Esophagus (tissue), 2 donors: ENCODE results near the gene ZNF343. TPM values are rescaled to one million over a fixed set of nuclear protein-coding genes. Genes with fewer than 3 reads are reported as not detected.

Experiments
- H3K27ac ChIP-seq, 2 donors: one replicate each; pipeline ENCODE4 v1.5.1; 2013; ENCODE audit warnings: low read depth in 2 of 2, mild to moderate bottlenecking in 2 of 2, inconsistent platforms in 1 of 2, low read length in 1 of 2, moderate library complexity in 1 of 2
- H3K27me3 ChIP-seq, 2 donors: one replicate each; pipeline ENCODE4 v1.6.1; 2013; ENCODE audit warnings: low read length in 2 of 2, control low read depth in 1 of 2, mild to moderate bottlenecking in 1 of 2; ENCODE audit not compliant: insufficient read depth in 2 of 2, control insufficient read depth in 1 of 2
- H3K36me3 ChIP-seq, 2 donors: one replicate each; pipeline ENCODE4 v1.6.1; 2013; ENCODE audit warnings: low read length in 1 of 2; ENCODE audit not compliant: control insufficient read depth in 2 of 2, insufficient read depth in 2 of 2
- H3K4me1 ChIP-seq, 2 donors: one replicate each; pipeline ENCODE4 v1.6.1; 2013; ENCODE audit warnings: low read length in 1 of 2; ENCODE audit not compliant: control insufficient read depth in 2 of 2, insufficient read depth in 2 of 2
- H3K4me3 ChIP-seq, 2 donors: one replicate each; pipeline ENCODE4 v1.5.1; 2013; ENCODE audit warnings: low read length in 2 of 2, mild to moderate bottlenecking in 2 of 2, low read depth in 1 of 2, moderate library complexity in 1 of 2
- H3K9me3 ChIP-seq, 2 donors: one replicate each; pipeline ENCODE4 v1.6.1; 2013; ENCODE audit warnings: mild to moderate bottlenecking in 2 of 2, low read depth in 1 of 2, low read length in 1 of 2, moderate library complexity in 1 of 2; ENCODE audit not compliant: control insufficient read depth in 2 of 2, insufficient read depth in 1 of 2
- WGBS, 2 donors: extraction: QIAGEN DNeasy Blood & Tissue Kit; methylation state at CpG; one replicate each; pipeline ENCODE4 v1.1.7; 2013; 5-methylcytosine and 5-hydroxymethylcytosine counted together
- polyA plus RNA-seq, 2 donors: library from polyadenylated mRNA; stranded (reverse); fragments of 200-250 nt; gene quantifications; one replicate each; pipeline ENCODE4 v1.2.3, GENCODE V29; 2013
- donor health status: healthy with polysubstance abuse.
- donor health status: Bipolar disorder and iron deficiency.

The ZNF343 gene
- polyA plus RNA-seq, 2 donors: 4.4 to 4.6 TPM

GRCh38 chr20:2463616-2464365, 44.9 kb downstream of the ZNF343 start:
- Histone ChIP-seq H3K27ac (no peak overlapping the region), H3K4me1 (peaks cover 0 to 2% of the 10 kb centered on the region in 2 donors), H3K36me3 (peaks cover 23 to 39% of the 10 kb centered on the region in 2 donors), H3K9me3 (no peaks in the 10 kb centered on the region), H3K27me3 (no peaks in the 10 kb centered on the region), H3K4me3 (no peak overlapping the region)
- 70 to 80% methylated on average over 9 of the region's 9 CpGs for WGBS, 2 donors

- Histone ChIP-seq H3K4me1 (peaks cover 0 to under 1% of the 10 kb centered on the region in 2 donors), H3K27me3 (no peaks in the 10 kb centered on the region), H3K4me3 (no peak overlapping the region), H3K27ac (no peak overlapping the region), H3K9me3 (no peaks in the 10 kb centered on the region), H3K36me3 (peaks cover 22 to 36% of the 10 kb centered on the region in 2 donors)
- 91 to 93% methylated on average over 3 of the region's 3 CpGs for WGBS, 2 donors
Measured at GRCh38 chr20:2462484-2462883, 46.2 kb downstream of the ZNF343 start.

GRCh38 chr20:2460752-2461424, 47.8 kb downstream of the ZNF343 start:
- no peaks in the 10 kb centered on the region for H3K9me3 ChIP-seq
- H3K27me3 ChIP-seq: no peaks in the 10 kb centered on the region
- no peaks in the 10 kb centered on the region for H3K4me1 ChIP-seq
- 68 to 81% methylated on average over 4 of the region's 4 CpGs for WGBS, 2 donors
- peaks cover 16 to 27% of the 10 kb centered on the region in 2 donors for H3K36me3 ChIP-seq
- no peak overlapping the region for H3K27ac ChIP-seq
- no peak overlapping the region for H3K4me3 ChIP-seq

GRCh38 chr20:2459981-2460751, 48.5 kb downstream of the ZNF343 start:
- no peak overlapping the region for H3K4me3 ChIP-seq
- no peak overlapping the region for H3K27ac ChIP-seq
- WGBS, 2 donors: 60 to 64% methylated on average over 1 of the region's 1 CpG
- no peaks in the 10 kb centered on the region for H3K9me3 ChIP-seq
- H3K27me3 ChIP-seq: no peaks in the 10 kb centered on the region
- H3K36me3 ChIP-seq: peaks cover 16 to 22% of the 10 kb centered on the region in 2 donors
- H3K4me1 ChIP-seq: no peaks in the 10 kb centered on the region

GRCh38 chr20:2458919-2459499, 49.7 kb downstream of the ZNF343 start:
- H3K4me1 ChIP-seq: no peaks in the 10 kb centered on the region
- H3K27ac ChIP-seq: no peak overlapping the region
- H3K4me3 ChIP-seq: no peak overlapping the region
- WGBS, 2 donors: 90 to 93% methylated on average over 3 of the region's 3 CpGs
- no peaks in the 10 kb centered on the region for H3K27me3 ChIP-seq
- peaks cover 14 to 20% of the 10 kb centered on the region in 2 donors for H3K36me3 ChIP-seq
- no peaks in the 10 kb centered on the region for H3K9me3 ChIP-seq

GRCh38 chr20:2455771-2456497, 52.8 kb downstream of the ZNF343 start:
- no peaks in the 10 kb centered on the region for H3K36me3 ChIP-seq
- H3K27ac ChIP-seq: no peak overlapping the region
- no peaks in the 10 kb centered on the region for H3K27me3 ChIP-seq
- no peak overlapping the region for H3K4me3 ChIP-seq
- 57 to 74% methylated on average over 2 of the region's 2 CpGs for WGBS, 2 donors
- H3K9me3 ChIP-seq: no peaks in the 10 kb centered on the region
- peaks cover 2 to 3% of the 10 kb centered on the region in 2 donors for H3K4me1 ChIP-seq

- Histone ChIP-seq H3K4me3 (no peak overlapping the region), H3K36me3 (no peaks in the 10 kb centered on the region), H3K4me1 (peaks cover 2 to 3% of the 10 kb centered on the region in 2 donors), H3K27ac (no peak overlapping the region), H3K27me3 (no peaks in the 10 kb centered on the region), H3K9me3 (no peaks in the 10 kb centered on the region)
- WGBS, 2 donors: 80 to 84% methylated on average over 3 of the region's 3 CpGs
Measured at GRCh38 chr20:2453792-2454191, 54.9 kb downstream of the ZNF343 start.

GRCh38 chr20:2451939-2452732, 56.6 kb downstream of the ZNF343 start:
- Histone ChIP-seq H3K36me3 (no peaks in the 10 kb centered on the region), H3K4me1 (peaks cover 2 to 3% of the 10 kb centered on the region in 2 donors), H3K4me3 (no peak overlapping the region), H3K27ac (peak overlapping the region in 1 of 2 donors; percentile 55), H3K9me3 (no peaks in the 10 kb centered on the region), H3K27me3 (no peaks in the 10 kb centered on the region)
- WGBS, 2 donors: 44 to 47% methylated on average over 8 of the region's 8 CpGs
